Fibroblast of lung (primary cell): ENCODE results near the gene RFK. TPM values are rescaled to one million over a fixed set of nuclear protein-coding genes. Genes with fewer than 3 reads are reported as not detected.

Source experiments
- DNase-seq, 2 donors: peaks; one replicate each; pipeline versions ENCODE4 v3.0.0 to v3.0.0-alpha.2; 2010; ENCODE audit warnings: low read depth in 2 of 2
- H2AFZ ChIP-seq: 2 replicates; pipeline ENCODE4 v1.5.1; 2012; ENCODE audit warnings: low read length, control low read depth, inconsistent platforms
- H3K27ac ChIP-seq: 2 replicates; pipeline ENCODE4 v1.5.1; 2011; ENCODE audit warnings: low read length, control low read depth; ENCODE audit not compliant: insufficient read depth
- H3K27me3 ChIP-seq: 2 replicates; pipeline ENCODE4 v1.5.1; 2011; ENCODE audit warnings: mild to moderate bottlenecking, low read length; ENCODE audit not compliant: control insufficient read depth, insufficient read depth
- H3K36me3 ChIP-seq: 2 replicates; pipeline ENCODE4 v1.5.1; 2011; ENCODE audit warnings: low read length; ENCODE audit not compliant: control insufficient read depth, insufficient read depth
- H3K4me1 ChIP-seq: 2 replicates; pipeline ENCODE4 v1.5.1; 2011; ENCODE audit warnings: low read length; ENCODE audit not compliant: control insufficient read depth, insufficient read depth; ENCODE audit errors: extremely low read depth
- H3K4me2 ChIP-seq: 2 replicates; pipeline ENCODE4 v1.5.1; 2011; ENCODE audit warnings: low read length, control low read depth; ENCODE audit not compliant: insufficient read depth; ENCODE audit errors: extremely low read depth
- H3K4me3 ChIP-seq, 4 experiments: fragments of 200-600 bp in 1 of 4; sonication (generic) in 1 of 4; replicated peaks in 1 of 4; 2 replicates each; pipeline ENCODE4 v1.5.1; 2011 to 2016; ENCODE audit warnings: low read length in 4 of 4, low read depth in 3 of 4, mild to moderate bottlenecking in 3 of 4, control low read depth in 2 of 4, inconsistent platforms in 1 of 4, mixed read lengths in 1 of 4; ENCODE audit not compliant: insufficient read depth in 1 of 4; ENCODE audit errors: control extremely low read depth in 1 of 4
- H3K79me2 ChIP-seq: 2 replicates; pipeline ENCODE4 v1.5.1; 2012; ENCODE audit warnings: mild to moderate bottlenecking, low read length, inconsistent platforms; ENCODE audit not compliant: control insufficient read depth, insufficient read depth
- H3K9ac ChIP-seq: 2 replicates; pipeline ENCODE4 v1.5.1; 2011; ENCODE audit warnings: mild to moderate bottlenecking, low read length, control low read depth; ENCODE audit not compliant: insufficient read depth
- H3K9me3 ChIP-seq: 2 replicates; pipeline ENCODE4 v1.5.1; 2012; ENCODE audit warnings: low read depth, low read length; ENCODE audit not compliant: control insufficient read depth, insufficient read depth
- H4K20me1 ChIP-seq: 2 replicates; pipeline ENCODE4 v1.5.1; 2011; ENCODE audit warnings: low read length; ENCODE audit not compliant: control insufficient read depth, insufficient read depth; ENCODE audit errors: extremely low read depth
- CTCF ChIP-seq, 2 donors: IDR thresholded peaks in 1 of 2; conservative IDR thresholded peaks in 1 of 2; 1 replicate in 1 of 2; 2 replicates in 1 of 2; pipeline ENCODE4 v1.5.1; 2011 to 2012; ENCODE audit warnings: low read length in 2 of 2, control low read depth in 1 of 2, inconsistent platforms in 1 of 2, low read depth in 1 of 2, mild to moderate bottlenecking in 1 of 2
- EZH2 ChIP-seq: IDR thresholded peaks from 2 replicates; pipeline ENCODE4 v1.5.1; 2012; ENCODE audit warnings: low read length, control low read depth, mild to moderate bottlenecking; ENCODE audit errors: missing control alignments
- polyA plus RNA-seq, 2 donors: library from polyadenylated mRNA; depleted of rRNA in 1 of 2; stranded (reverse) in 1 of 2; unstranded in 1 of 2; fragments of >200 nt; gene quantifications; 2 replicates each; pipeline ENCODE4 v1.2.1, GENCODE V29; 2011 to 2012; ENCODE audit warnings: missing spikeins in 1 of 2
- total RNA-seq: library from RNA; depleted of rRNA; stranded (reverse); fragments of >200 nt; gene quantifications from 2 replicates; pipeline ENCODE4 v1.2.1, GENCODE V29; 2014

The RFK gene
- total and polyA plus RNA-seq, 2 donors (not counting 1 experiment from before 2014, with no cell fraction given) = 22.8 to 27.5 TPM

- no peak overlapping the region for H3K4me2 ChIP-seq
- TF ChIP-seq EZH2 = no peak
- peak; percentile 57 to 65 for TF ChIP-seq CTCF (conservative IDR thresholded peaks at IDR 0.05 in 1 of 2, IDR thresholded peaks at IDR 0.05 in 1 of 2; ENCODE audit: low read depth in 1 of 2, low read length in 2 of 2)
- no peak overlapping the region for H3K9ac ChIP-seq
- H4K20me1 ChIP-seq = no peaks in the 10 kb centered on the region
- no peaks in the 10 kb centered on the region for H3K36me3 ChIP-seq
- H3K79me2 ChIP-seq = no peaks in the 10 kb centered on the region
- H2AFZ ChIP-seq = no peak overlapping the region
- no peak overlapping the region for H3K27ac ChIP-seq
- no peaks in the 10 kb centered on the region for H3K27me3 ChIP-seq
- H3K9me3 ChIP-seq = no peaks in the 10 kb centered on the region
- DNase-seq = no peak
- no peak overlapping the region for H3K4me3 ChIP-seq
- no peaks in the 10 kb centered on the region for H3K4me1 ChIP-seq
Measured at GRCh38 chr9:76419782-76420380, 25.7 kb upstream of the RFK start.

GRCh38 chr9:76417394-76417793 is 23.2 kb upstream of the RFK start:
- no peaks in the 10 kb centered on the region for H3K9me3 ChIP-seq
- no peaks in the 10 kb centered on the region for H3K27me3 ChIP-seq
- H2AFZ ChIP-seq = no peak overlapping the region
- H3K27ac ChIP-seq = no peak overlapping the region
- no peaks in the 10 kb centered on the region for H4K20me1 ChIP-seq
- no peak overlapping the region for H3K9ac ChIP-seq
- DNase-seq = no peak
- H3K4me1 ChIP-seq = no peaks in the 10 kb centered on the region
- H3K4me2 ChIP-seq = no peak overlapping the region
- H3K79me2 ChIP-seq = no peaks in the 10 kb centered on the region
- no peak for TF ChIP-seq EZH2
- TF ChIP-seq CTCF (conservative IDR thresholded peaks at IDR 0.05 in 1 of 2, IDR thresholded peaks at IDR 0.05 in 1 of 2; ENCODE audit: low read depth in 1 of 2, low read length in 2 of 2) = no peak
- no peaks in the 10 kb centered on the region for H3K36me3 ChIP-seq
- no peak overlapping the region for H3K4me3 ChIP-seq

GRCh38 chr9:76415731-76416130 is 21.5 kb upstream of the RFK start:
- DNase-seq = peak; percentile 29 to 79
- H2AFZ ChIP-seq = no peak overlapping the region
- no peak for TF ChIP-seq CTCF (conservative IDR thresholded peaks at IDR 0.05 in 1 of 2, IDR thresholded peaks at IDR 0.05 in 1 of 2; ENCODE audit: low read depth in 1 of 2, low read length in 2 of 2)
- no peak overlapping the region for H3K27ac ChIP-seq
- no peak overlapping the region for H3K9ac ChIP-seq
- H3K4me3 ChIP-seq = no peak overlapping the region
- no peaks in the 10 kb centered on the region for H4K20me1 ChIP-seq
- no peaks in the 10 kb centered on the region for H3K27me3 ChIP-seq
- H3K36me3 ChIP-seq = no peaks in the 10 kb centered on the region
- no peaks in the 10 kb centered on the region for H3K4me1 ChIP-seq
- no peaks in the 10 kb centered on the region for H3K9me3 ChIP-seq
- H3K79me2 ChIP-seq = no peaks in the 10 kb centered on the region
- H3K4me2 ChIP-seq = no peak overlapping the region
